Measurements from ENCODE around the gene SEC63.
"Not testable (repeated sequence)": the region's sequence is repeated elsewhere in the genome, so short reads cannot be mapped to it uniquely, and the experiment has no call there.

SEC63 gene

GRCh38 chr6:107936162-107936909 is 21.7 kb downstream of the SEC63 start:
- no peak for DNase-seq (ENCODE audit: extremely low read depth in 1 of 2, low read depth in 1 of 2)

- DNase-seq (ENCODE audit: extremely low read depth in 1 of 2, low read depth in 1 of 2): not testable (repeated sequence)
Measured at GRCh38 chr6:107934229-107934628, 23.8 kb downstream of the SEC63 start.

GRCh38 chr6:107932580-107932979 is 25.4 kb downstream of the SEC63 start:
- no peak for DNase-seq (ENCODE audit: extremely low read depth in 1 of 2, low read depth in 1 of 2)

GRCh38 chr6:107931894-107932293 is 26.1 kb downstream of the SEC63 start:
- no peak for DNase-seq (ENCODE audit: extremely low read depth in 1 of 2, low read depth in 1 of 2)

GRCh38 chr6:107928984-107929383 is 29.0 kb downstream of the SEC63 start:
- DNase-seq (ENCODE audit: extremely low read depth in 1 of 2, low read depth in 1 of 2): no peak

- DNase-seq (ENCODE audit: extremely low read depth in 1 of 2, low read depth in 1 of 2): not testable (repeated sequence)
Measured at GRCh38 chr6:107926697-107927544, 31.1 kb downstream of the SEC63 start.

- DNase-seq (ENCODE audit: extremely low read depth in 1 of 2, low read depth in 1 of 2): no peak
Measured at GRCh38 chr6:107917451-107918375, 40.3 kb downstream of the SEC63 start.

GRCh38 chr6:107916961-107917360 is 41.0 kb downstream of the SEC63 start:
- DNase-seq (ENCODE audit: extremely low read depth in 1 of 2, low read depth in 1 of 2): not testable (repeated sequence)

GRCh38 chr6:107911692-107912091 is 46.3 kb downstream of the SEC63 start:
- DNase-seq (ENCODE audit: extremely low read depth in 1 of 2, low read depth in 1 of 2): no peak

GRCh38 chr6:107894809-107895396 is 63.1 kb downstream of the SEC63 start:
- DNase-seq (ENCODE audit: extremely low read depth in 1 of 2, low read depth in 1 of 2): no peak

- not testable (repeated sequence) for DNase-seq (ENCODE audit: extremely low read depth in 1 of 2, low read depth in 1 of 2)
Measured at GRCh38 chr6:107890431-107890830, 67.6 kb downstream of the SEC63 start.

GRCh38 chr6:107885950-107886349 is 72.1 kb downstream of the SEC63 start:
- not testable (repeated sequence) for DNase-seq (ENCODE audit: extremely low read depth in 1 of 2, low read depth in 1 of 2)

GRCh38 chr6:107879941-107880340 is 78.1 kb downstream of the SEC63 start:
- no peak for DNase-seq (ENCODE audit: extremely low read depth in 1 of 2, low read depth in 1 of 2)

- DNase-seq (ENCODE audit: extremely low read depth in 1 of 2, low read depth in 1 of 2): no peak
Measured at GRCh38 chr6:107877968-107878367, 80.0 kb downstream of the SEC63 start.

- no peak for DNase-seq (ENCODE audit: extremely low read depth in 1 of 2, low read depth in 1 of 2)
Measured at GRCh38 chr6:107871976-107872375, 86.0 kb downstream of the SEC63 start.

- DNase-seq (ENCODE audit: extremely low read depth in 1 of 2, low read depth in 1 of 2): not testable (repeated sequence)
Measured at GRCh38 chr6:107871512-107871911, 86.5 kb downstream of the SEC63 start.

GRCh38 chr6:107871016-107871415 is 87.0 kb downstream of the SEC63 start:
- DNase-seq (ENCODE audit: extremely low read depth in 1 of 2, low read depth in 1 of 2): no peak

- no peak for DNase-seq (ENCODE audit: extremely low read depth in 1 of 2, low read depth in 1 of 2)
Measured at GRCh38 chr6:107870381-107870780, 87.6 kb downstream of the SEC63 start.

- no peak for DNase-seq (ENCODE audit: extremely low read depth in 1 of 2, low read depth in 1 of 2)
Measured at GRCh38 chr6:107869871-107870270, 88.1 kb downstream of the SEC63 start.

GRCh38 chr6:107868867-107869611 is 89.0 kb downstream of the SEC63 start:
- no peak for DNase-seq (ENCODE audit: extremely low read depth in 1 of 2, low read depth in 1 of 2)

Measured in stimulated activated CD8-positive, alpha-beta memory T cell treated with anti-CD3 and anti-CD28 coated beads, Interleukin-7, amount 100 ng/mL, for 48 hours (primary cell).